ENCODE measurements around the gene IL1RAPL1.

- TF ChIP-seq CTCF (IDR thresholded peaks at IDR 0.05) (no peak), ZFX (IDR thresholded peaks at IDR 0.05; ENCODE audit: borderline replicate concordance) (no peak)
These were observed 761.0 kb downstream of the IL1RAPL1 start for GRCh38 chrX:29348288-29348687.
